HEK293 (cell line): ENCODE results near the gene APBA1.
A peak's percentile ranks its signal among the peaks of the same experiment; 100 is the strongest.

ENCODE experiments used
- CTCF ChIA-PET: fragments of 350-600 bp; formaldehyde crosslinking; extraction: SDS; loops from one replicate; lab custom pipeline; 2021; ENCODE audit warnings: antibody characterized with exemption; lab: Yijun Ruan, JAX
- POLR2A ChIA-PET: fragments of 300-600 bp; formaldehyde crosslinking; extraction: SDS; loops from one replicate; lab custom pipeline; 2020; ENCODE audit warnings: antibody characterized with exemption, inconsistent platforms; lab: Yijun Ruan, JAX
- H3K27ac ChIP-seq: fragments of 200-500 bp; sonication (Bioruptor generic); 2 replicates; pipeline ENCODE4 v1.5.1; 2014; ENCODE audit warnings: low read depth, low read length, control low read depth, inconsistent platforms; ENCODE audit errors: extremely low read depth
- H3K36me3 ChIP-seq, 2 experiments: fragments of 200-500 bp in 1 of 2; sonication (Bioruptor generic) in 1 of 2; 1 replicate in 1 of 2; 2 replicates in 1 of 2; pipeline ENCODE4 v1.5.1; 2014 to 2017; ENCODE audit warnings: inconsistent platforms in 2 of 2, low read length in 2 of 2; ENCODE audit not compliant: control insufficient read depth in 2 of 2, insufficient read depth in 1 of 2
- H3K4me1 ChIP-seq: fragments of 200-500 bp; sonication (Bioruptor generic); 2 replicates; pipeline ENCODE4 v1.5.1; 2014; ENCODE audit warnings: mild to moderate bottlenecking, low read length, inconsistent platforms; ENCODE audit not compliant: control insufficient read depth, insufficient read depth
- H3K4me3 ChIP-seq: 2 replicates; pipeline ENCODE4 v1.5.1; 2011; ENCODE audit warnings: low read depth, mild to moderate bottlenecking, control low read depth, low read length, moderate library complexity
- H3K9me3 ChIP-seq: fragments of 200-500 bp; sonication (Bioruptor generic); 2 replicates; pipeline ENCODE4 v1.5.1; 2014; ENCODE audit warnings: low read depth, low read length, inconsistent platforms; ENCODE audit not compliant: control insufficient read depth, insufficient read depth
- CTCF ChIP-seq: fragments of 450-650 bp; formaldehyde crosslinking; IDR thresholded peaks from 2 replicates; pipeline ENCODE4 v1.5.1; 2016; ENCODE audit warnings: missing biosample characterization, missing genetic modification characterization
- GLIS1 ChIP-seq: fragments of 450-650 bp; formaldehyde crosslinking; IDR thresholded peaks from 2 replicates; pipeline ENCODE4 v1.5.1; 2016; ENCODE audit warnings: missing biosample characterization, missing genetic modification characterization
- HIC1 ChIP-seq: fragments of 450-650 bp; formaldehyde crosslinking; IDR thresholded peaks from 2 replicates; pipeline ENCODE4 v1.5.1; 2016; ENCODE audit warnings: missing biosample characterization, missing genetic modification characterization
- SCRT2 ChIP-seq: fragments of 450-650 bp; formaldehyde crosslinking; IDR thresholded peaks from 2 replicates; pipeline ENCODE4 v1.5.1; 2016; ENCODE audit warnings: missing biosample characterization, missing genetic modification characterization
- ZBTB48 ChIP-seq: fragments of 450-650 bp; formaldehyde crosslinking; IDR thresholded peaks from 2 replicates; pipeline ENCODE4 v1.5.1; 2016; ENCODE audit warnings: missing biosample characterization, missing genetic modification characterization
- ZFHX2 ChIP-seq: fragments of 450-650 bp; formaldehyde crosslinking; conservative IDR thresholded peaks from 2 replicates; pipeline ENCODE4 v1.5.1; 2016; ENCODE audit warnings: missing biosample characterization, missing genetic modification characterization
- ZIC2 ChIP-seq: fragments of 450-650 bp; formaldehyde crosslinking; IDR thresholded peaks from 2 replicates; pipeline ENCODE4 v1.5.1; 2016; ENCODE audit warnings: missing biosample characterization, missing genetic modification characterization
- ZNF223 ChIP-seq: fragments of 450-650 bp; formaldehyde crosslinking; IDR thresholded peaks from 2 replicates; pipeline ENCODE4 v1.5.1; 2016; ENCODE audit warnings: missing biosample characterization, missing genetic modification characterization
- ZNF266 ChIP-seq: fragments of 450-650 bp; formaldehyde crosslinking; IDR thresholded peaks from 2 replicates; pipeline ENCODE4 v1.5.1; 2016; ENCODE audit warnings: missing biosample characterization, missing genetic modification characterization, low read depth
- ZNF280C ChIP-seq: fragments of 450-650 bp; formaldehyde crosslinking; IDR thresholded peaks from 2 replicates; pipeline ENCODE4 v1.5.1; 2016; ENCODE audit warnings: missing biosample characterization, missing genetic modification characterization
- ZNF341 ChIP-seq: fragments of 450-650 bp; formaldehyde crosslinking; IDR thresholded peaks from 2 replicates; pipeline ENCODE4; 2016; ENCODE audit warnings: low read depth, missing biosample characterization, missing genetic modification characterization
- ZNF398 ChIP-seq: fragments of 450-650 bp; formaldehyde crosslinking; IDR thresholded peaks from 2 replicates; pipeline ENCODE4 v1.5.1; 2017; ENCODE audit warnings: missing biosample characterization, missing genetic modification characterization
- ZNF654 ChIP-seq: fragments of 450-650 bp; formaldehyde crosslinking; IDR thresholded peaks from 2 replicates; pipeline ENCODE4 v1.5.1; 2016; ENCODE audit warnings: low read depth, missing biosample characterization, missing genetic modification characterization

The APBA1 gene

GRCh38 chr9:69546265-69546664 lies 125.9 kb downstream of the APBA1 start:
- TF ChIP-seq ZNF654 (tag by site-specific recombination): peak; percentile 53
- TF ChIP-seq ZNF280C (tag by site-specific recombination): no peak
- TF ChIP-seq CTCF: 0 out of 2 replicates have a peak, but pooled peaks have one; percentile 10
- TF ChIP-seq ZNF266 (tag by site-specific recombination): no peak
- peak; percentile 18; the same call in 1 of the 2 replicates for TF ChIP-seq ZFHX2 (tag by site-specific recombination)
- Histone ChIP-seq H3K27ac (no peak overlapping the region), H3K4me1 (no peaks in the 10 kb centered on the region), H3K9me3 (no peaks in the 10 kb centered on the region), H3K36me3 (no peaks in the 10 kb centered on the region), H3K4me3 (no peak overlapping the region)
- POLR2A ChIA-PET: no interaction called here
- CTCF ChIA-PET: interaction anchor here (0.6 to 5.4 kb wide), 17 partner anchors 10 to 511 kb away, joined by 3 to 164 read pairs (median 4); partner anchors contain the start of gene FXN

GRCh38 chr9:69542942-69543704 lies 129.0 kb downstream of the APBA1 start:
- TF ChIP-seq ZNF223 (tag by site-specific recombination): no peak
- peak; percentile 33; the same call in 1 of the 2 replicates for TF ChIP-seq GLIS1
- peak; percentile 35; the same call in 1 of the 2 replicates for TF ChIP-seq ZBTB48
- TF ChIP-seq ZNF341 (tag by site-specific recombination): peak; percentile 55; the same call in 1 of the 2 replicates
- peak; percentile 48; the same call in 1 of the 2 replicates for TF ChIP-seq SCRT2 (tag by site-specific recombination)
- peak; percentile 65 for TF ChIP-seq ZIC2 (tag by site-specific recombination)
- peak; percentile 82 for TF ChIP-seq ZNF398
- TF ChIP-seq HIC1 (tag by site-specific recombination): no peak
- TF ChIP-seq, all 188 proteins: peak for 6
- POLR2A ChIA-PET: no interaction called here
- no peaks in the 10 kb centered on the region for H3K36me3 ChIP-seq
- no peak overlapping the region for H3K27ac ChIP-seq
- no peak overlapping the region for H3K4me3 ChIP-seq
- no peaks in the 10 kb centered on the region for H3K9me3 ChIP-seq
- CTCF ChIA-PET: interaction anchor here (0.5 to 1.0 kb wide), 3 partner anchors 20 to 122 kb away, joined by 3 to 5 read pairs (median 3); no protein-coding TSS in a partner anchor
- no peaks in the 10 kb centered on the region for H3K4me1 ChIP-seq
